ENCODE data around the gene ETV6. TPM values are rescaled to one million over a fixed set of nuclear protein-coding genes. Genes with fewer than 3 reads are reported as not detected.

Gene ETV6
- total RNA-seq, 1 donor from 2014 or later, result 42.0 TPM

GRCh38 chr12:11797317-11797913 lies 147.9 kb downstream of the ETV6 start:
- no peak for DNase-seq (ENCODE audit: low spot score)

GRCh38 chr12:11798006-11798708 lies 148.7 kb downstream of the ETV6 start:
- no peak for DNase-seq (ENCODE audit: low spot score)

DNA sequence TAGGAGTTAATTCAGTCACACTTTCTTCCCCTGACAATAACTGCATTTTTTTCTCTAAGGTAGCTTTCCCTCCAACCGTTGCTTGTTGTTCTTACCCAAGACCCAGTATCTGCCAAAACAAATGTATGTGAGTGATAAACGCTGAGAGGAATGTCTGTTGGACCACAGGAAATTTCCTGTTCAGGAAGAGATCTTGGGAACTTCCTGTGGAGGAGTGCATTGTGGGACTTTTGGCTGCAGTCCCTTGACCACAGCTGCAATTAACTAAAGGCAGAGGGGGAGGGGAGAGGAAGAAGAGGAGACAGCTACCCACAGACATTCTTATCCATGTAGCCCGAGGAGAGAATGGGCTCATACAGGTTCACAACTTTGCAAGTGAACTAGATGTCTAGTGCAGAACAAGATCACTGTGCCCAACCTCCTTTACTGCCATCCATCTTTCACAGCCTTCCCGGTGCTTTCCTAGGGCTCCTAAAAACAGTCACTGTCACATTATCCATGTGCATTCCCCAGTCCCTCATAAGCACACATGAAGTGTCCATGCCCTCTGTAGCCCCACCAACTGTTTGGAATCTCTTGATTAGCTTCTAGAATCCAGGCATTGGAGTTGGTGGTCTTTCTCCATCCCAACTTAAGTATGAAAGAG lies 149.5 kb downstream of the ETV6 start:
- no peak for DNase-seq (ENCODE audit: low spot score)

DNA sequence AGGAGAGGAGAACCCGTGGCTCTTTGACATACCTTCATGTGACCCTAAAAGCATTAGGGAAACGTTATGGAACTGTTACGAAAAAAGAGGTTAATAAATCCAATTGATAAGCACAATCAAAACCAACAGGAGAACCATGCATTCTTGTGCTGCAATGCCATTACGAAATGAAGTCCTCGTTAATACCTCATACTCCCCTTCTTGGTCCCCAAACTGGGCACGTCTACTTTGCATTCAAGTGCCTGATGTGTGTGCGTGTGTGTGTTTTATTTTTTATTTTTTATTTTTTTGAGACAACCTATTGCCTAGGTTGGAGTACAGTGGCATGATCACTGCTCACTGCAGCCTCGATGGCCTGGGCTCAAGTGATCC lies 150.0 kb downstream of the ETV6 start:
- no peak for DNase-seq (ENCODE audit: low spot score)

GRCh38 chr12:11801643-11802042 lies 152.2 kb downstream of the ETV6 start:
- no peak for DNase-seq (ENCODE audit: low spot score)

DNA sequence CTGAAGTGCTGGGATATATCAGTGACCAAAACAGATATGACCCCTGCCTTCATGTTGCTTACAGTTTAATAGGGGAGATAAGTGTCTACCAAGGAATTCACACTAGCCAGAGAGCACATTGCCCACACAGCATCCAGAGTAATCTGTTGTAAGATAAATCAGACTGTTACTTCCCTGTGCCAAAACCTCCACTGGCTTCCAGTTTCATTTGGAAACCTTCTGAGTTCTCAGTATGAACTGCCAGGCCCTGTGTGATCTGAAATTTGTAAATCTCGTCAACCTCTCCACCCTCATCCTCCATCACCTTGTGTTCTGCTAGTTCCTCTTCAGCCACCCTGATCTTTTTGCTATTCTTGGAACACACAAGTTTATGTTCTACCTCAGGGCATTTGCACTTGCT lies 154.7 kb downstream of the ETV6 start:
- no peak for DNase-seq (ENCODE audit: low spot score)

DNA sequence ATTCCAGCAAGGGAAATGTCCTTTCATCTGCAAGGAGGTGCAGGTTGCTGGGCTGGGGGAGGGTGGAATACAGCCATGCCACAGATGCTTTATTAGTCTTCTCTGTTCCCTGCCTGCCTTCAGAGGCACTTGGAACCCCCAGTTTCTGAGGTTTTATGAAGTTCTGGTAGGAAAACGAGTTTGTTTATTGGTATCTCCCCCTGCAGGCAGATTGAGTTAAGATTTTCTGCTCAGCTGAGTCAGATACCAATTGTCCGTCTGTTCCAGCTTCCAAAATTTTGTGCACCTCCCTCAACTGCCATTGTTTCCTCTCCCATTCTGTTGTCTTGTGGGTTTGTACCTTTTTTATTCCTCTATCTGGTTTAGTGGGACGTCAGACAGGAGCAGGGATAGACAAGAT lies 155.6 kb downstream of the ETV6 start:
- DNase-seq (ENCODE audit: low spot score), result no peak

DNA sequence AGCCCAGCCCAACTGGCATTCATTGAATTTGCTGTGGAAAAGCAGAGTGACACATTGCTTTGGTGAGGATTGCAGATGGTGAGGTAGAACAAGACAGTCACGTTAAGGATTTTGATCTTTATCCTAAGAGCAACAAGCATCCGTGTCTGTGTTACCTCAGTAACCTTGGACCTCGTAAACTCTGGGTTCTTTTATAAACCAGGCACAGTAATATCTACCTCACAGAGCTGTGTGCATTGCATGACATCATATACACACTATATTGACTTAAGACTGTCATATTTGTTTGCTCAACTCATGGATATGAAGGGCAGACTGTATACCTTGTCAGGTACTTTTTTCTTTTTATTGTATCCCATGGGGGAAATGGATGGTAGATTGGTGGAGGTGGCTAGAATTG lies 156.2 kb downstream of the ETV6 start:
- no peak for DNase-seq (ENCODE audit: low spot score)

DNA sequence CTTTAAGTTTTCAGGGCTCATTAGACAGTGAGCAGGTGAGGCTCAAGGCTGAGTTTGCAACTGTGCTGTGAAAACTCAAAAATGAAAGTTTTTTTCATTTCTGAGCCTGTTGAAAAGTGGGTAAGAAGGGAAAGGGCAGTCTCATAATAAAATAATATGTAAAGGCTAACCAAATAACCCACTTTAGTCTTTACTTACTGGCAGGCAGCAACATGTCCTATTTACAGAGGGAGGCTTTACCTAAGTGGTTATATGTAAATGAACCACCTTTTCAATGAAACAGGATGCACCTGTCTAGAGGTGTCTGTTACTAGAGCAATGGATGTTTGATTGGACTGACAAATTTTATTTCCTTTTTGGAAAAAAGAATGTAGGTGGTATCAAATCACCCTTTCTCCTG lies 158.0 kb downstream of the ETV6 start:
- DNase-seq (ENCODE audit: low spot score), result no peak

GRCh38 chr12:11808931-11809330 lies 159.5 kb downstream of the ETV6 start:
- DNase-seq (ENCODE audit: low spot score), result no peak

DNA sequence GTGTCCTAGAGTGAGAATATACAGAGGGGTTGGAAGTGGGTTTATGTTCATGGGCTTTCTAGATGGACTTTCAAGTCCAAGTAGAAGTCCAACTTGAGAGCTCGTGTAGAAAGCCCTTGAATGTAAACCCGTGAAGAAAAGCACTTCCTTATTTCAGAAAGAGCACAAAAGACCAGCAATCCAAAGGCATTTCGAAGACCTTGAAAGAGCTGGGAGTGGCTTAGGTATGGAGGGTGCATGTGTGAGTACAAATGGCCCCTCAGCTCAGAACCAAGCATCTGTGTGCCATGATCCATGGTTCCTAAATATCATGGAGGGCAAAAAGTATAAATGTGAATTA lies 160.7 kb downstream of the ETV6 start:
- no peak for DNase-seq (ENCODE audit: low spot score)

- DNase-seq (ENCODE audit: low spot score), result no peak
Measured at GRCh38 chr12:11811008-11811407, 161.5 kb downstream of the ETV6 start.

GRCh38 chr12:11812241-11812585 lies 162.7 kb downstream of the ETV6 start:
- DNase-seq (ENCODE audit: low spot score), result no peak

DNA sequence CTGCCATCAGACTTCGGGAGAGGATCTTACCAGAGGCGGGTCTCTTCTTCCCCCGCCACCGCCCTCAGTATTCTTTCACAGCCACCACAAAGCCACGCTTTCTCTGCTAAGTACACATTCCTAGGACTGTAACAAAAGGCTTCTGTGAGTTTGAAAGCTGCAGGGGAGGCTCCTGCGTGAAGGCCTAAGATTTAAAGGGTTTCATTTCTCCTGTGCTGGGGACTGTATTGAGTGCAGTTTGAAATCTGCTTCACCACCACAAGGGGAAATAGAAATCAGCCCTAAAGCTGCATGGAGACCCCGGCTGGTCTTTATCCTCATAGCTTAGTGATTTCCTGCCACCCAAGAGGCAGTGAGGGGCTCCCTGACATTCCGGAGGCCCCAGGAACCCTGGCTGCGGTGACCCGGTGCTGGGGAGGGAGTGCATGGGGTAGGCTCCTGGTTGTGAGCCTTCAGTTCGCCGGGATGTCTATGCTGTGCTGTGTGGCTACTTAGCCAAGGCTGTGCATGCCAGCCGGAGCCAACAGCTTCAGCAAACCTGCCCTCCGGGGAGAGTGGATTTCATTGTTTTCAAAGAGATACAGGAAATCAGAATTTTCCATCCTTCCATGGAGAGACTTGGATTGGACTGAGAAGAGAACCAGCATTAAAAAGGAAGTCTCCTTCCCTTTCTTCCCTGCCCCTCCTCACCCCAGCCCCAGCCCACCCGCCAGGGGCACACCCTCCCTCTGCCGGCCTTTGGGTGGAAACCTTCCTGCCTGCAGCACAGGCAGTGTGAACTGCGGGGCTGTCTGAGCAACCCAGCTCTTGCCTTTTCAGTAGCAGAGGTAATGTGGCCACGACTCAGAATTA lies 163.3 kb downstream of the ETV6 start:
- no peak for DNase-seq (ENCODE audit: low spot score)

DNA sequence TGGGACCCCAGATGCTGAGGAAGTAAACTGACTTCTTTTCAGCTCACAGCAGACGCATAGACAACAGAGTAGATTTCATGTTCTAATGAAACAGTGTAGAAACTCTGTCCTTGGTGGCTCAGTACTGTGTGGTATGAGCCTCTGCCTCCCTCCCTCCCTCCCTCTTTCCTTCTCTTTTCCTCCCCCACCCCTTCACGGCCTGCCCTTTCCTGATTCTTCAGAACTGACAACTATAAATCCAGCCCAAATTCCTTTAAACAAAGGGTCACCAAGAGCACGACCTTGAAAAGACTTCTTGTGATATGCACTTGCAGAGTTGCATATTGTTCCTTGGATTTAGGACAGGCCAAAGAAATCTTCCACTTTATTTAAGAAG lies 164.0 kb downstream of the ETV6 start:
- DNase-seq (ENCODE audit: low spot score), result no peak

- DNase-seq (ENCODE audit: low spot score), result no peak
Measured at GRCh38 chr12:11814374-11814773, 164.9 kb downstream of the ETV6 start.

- no peak for DNase-seq (ENCODE audit: low spot score)
Measured at GRCh38 chr12:11815397-11815796, 165.9 kb downstream of the ETV6 start.

DNA sequence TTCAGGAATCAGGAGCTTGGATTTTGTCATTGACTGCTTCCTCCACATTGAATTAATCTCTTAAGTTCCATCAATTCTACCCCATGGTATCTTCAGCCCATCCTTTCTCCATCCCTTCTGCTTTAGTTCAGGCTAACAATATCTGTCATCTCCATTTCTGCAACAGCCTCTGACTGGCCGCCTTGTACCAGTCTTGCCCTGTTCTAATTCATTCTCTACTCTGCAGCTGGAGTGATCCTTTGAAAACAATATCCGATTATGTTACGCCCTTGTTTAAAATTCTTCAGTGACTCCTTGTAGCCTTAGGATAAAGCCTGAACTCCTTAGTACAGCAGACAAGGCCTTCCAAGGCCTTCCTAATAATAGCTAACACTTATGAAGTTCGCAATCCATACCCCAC lies 170.2 kb downstream of the ETV6 start:
- no peak for DNase-seq (ENCODE audit: low spot score)

DNA sequence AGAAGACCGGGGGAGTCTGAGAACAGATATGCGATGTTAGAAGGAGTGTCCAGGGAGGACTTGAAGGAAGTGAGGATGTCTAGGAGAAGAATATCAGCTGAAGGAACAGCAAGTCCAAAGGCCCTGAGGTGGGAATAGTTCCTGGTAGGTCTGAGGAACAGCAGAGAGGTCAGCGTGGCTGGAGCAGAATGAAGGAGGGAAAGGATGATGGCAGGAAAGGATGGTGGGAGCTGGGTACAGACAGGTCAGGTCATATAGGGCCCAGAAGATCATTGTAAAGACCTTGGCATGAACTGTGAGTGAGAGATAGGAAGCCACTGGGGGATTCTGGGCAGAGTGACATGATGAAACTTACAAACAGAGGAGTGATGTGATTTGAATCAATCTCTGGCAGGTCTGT lies 171.0 kb downstream of the ETV6 start:
- no peak for DNase-seq (ENCODE audit: low spot score)

- DNase-seq (ENCODE audit: low spot score), result no peak
Measured at GRCh38 chr12:11821386-11822080, 172.1 kb downstream of the ETV6 start.

- DNase-seq (ENCODE audit: low spot score), result no peak
Measured at GRCh38 chr12:11822081-11822834, 172.8 kb downstream of the ETV6 start.

Measured in mesenteric fat pad (tissue), 1 donor.